Stomach smooth muscle (tissue), 2 donors: Measurements from ENCODE around the gene CARD14.
"Not testable (repeated sequence)": the region's sequence is repeated elsewhere in the genome, so short reads cannot be mapped to it uniquely, and the experiment has no call there.

Experiments used
- H3K27ac ChIP-seq: one replicate; pipeline ENCODE4 v1.7.0; 2013; ENCODE audit warnings: mild to moderate bottlenecking, low read length, inconsistent platforms
- H3K27me3 ChIP-seq, 2 donors: one replicate each; pipeline ENCODE4 v1.7.0; 2013; ENCODE audit warnings: low read length in 2 of 2; ENCODE audit not compliant: insufficient read depth in 2 of 2, control insufficient read depth in 1 of 2
- H3K36me3 ChIP-seq, 2 donors: one replicate each; pipeline ENCODE4 v1.7.0; 2013; ENCODE audit warnings: low read length in 2 of 2; ENCODE audit not compliant: control insufficient read depth in 2 of 2, insufficient read depth in 2 of 2
- H3K4me1 ChIP-seq: one replicate; pipeline ENCODE4 v1.7.0; 2013; ENCODE audit warnings: low read length; ENCODE audit not compliant: control insufficient read depth, insufficient read depth
- H3K4me3 ChIP-seq, 2 donors: one replicate each; pipeline ENCODE4 v1.7.0; 2013; ENCODE audit warnings: low read length in 2 of 2
- H3K9ac ChIP-seq, 2 donors: one replicate each; pipeline ENCODE4 v1.7.0; 2013; ENCODE audit warnings: low read length in 2 of 2, mild to moderate bottlenecking in 1 of 2
- H3K9me3 ChIP-seq, 2 donors: one replicate each; pipeline ENCODE4 v1.7.0; 2013; ENCODE audit warnings: low read length in 2 of 2; ENCODE audit not compliant: control insufficient read depth in 2 of 2
- donor health status: healthy.
- donor health status: Pancreatic carcinoma.

The CARD14 gene

GRCh38 chr17:80243526-80244433, 74.0 kb downstream of the CARD14 start:
- Histone ChIP-seq H3K9ac (no peak overlapping the region), H3K4me3 (no peak overlapping the region), H3K9me3 (no peaks in the 10 kb centered on the region), H3K36me3 (peaks cover 30 to 44% of the 10 kb centered on the region in 2 donors), H3K27ac (no peak overlapping the region), H3K27me3 (no peaks in the 10 kb centered on the region), H3K4me1 (no peaks in the 10 kb centered on the region)

- not testable (repeated sequence) for H3K9ac ChIP-seq, H3K9me3 ChIP-seq, H3K4me1 ChIP-seq, H3K27me3 ChIP-seq, H3K4me3 ChIP-seq, H3K27ac ChIP-seq
- H3K36me3 ChIP-seq, result peaks cover 33 to 44% of the 10 kb centered on the region in 2 donors
These were observed 74.6 kb downstream of the CARD14 start for GRCh38 chr17:80244448-80244847.

GRCh38 chr17:80244871-80245509, 75.2 kb downstream of the CARD14 start:
- no peak overlapping the region for H3K4me3 ChIP-seq
- H3K9me3 ChIP-seq, result no peaks in the 10 kb centered on the region
- no peak overlapping the region for H3K27ac ChIP-seq
- H3K4me1 ChIP-seq, result no peaks in the 10 kb centered on the region
- H3K36me3 ChIP-seq, result peaks cover 33 to 44% of the 10 kb centered on the region in 2 donors
- no peaks in the 10 kb centered on the region for H3K27me3 ChIP-seq
- no peak overlapping the region for H3K9ac ChIP-seq

- peaks cover 33 to 47% of the 10 kb centered on the region in 2 donors for H3K36me3 ChIP-seq
These were observed 75.9 kb downstream of the CARD14 start for GRCh38 chr17:80245566-80246265.

GRCh38 chr17:80246266-80246681, 76.4 kb downstream of the CARD14 start:
- no peak overlapping the region for H3K4me3 ChIP-seq
- H3K27me3 ChIP-seq, result no peaks in the 10 kb centered on the region
- H3K36me3 ChIP-seq, result peaks cover 29 to 45% of the 10 kb centered on the region in 2 donors
- no peaks in the 10 kb centered on the region for H3K9me3 ChIP-seq
- no peak overlapping the region for H3K9ac ChIP-seq
- H3K4me1 ChIP-seq, result no peaks in the 10 kb centered on the region
- H3K27ac ChIP-seq, result no peak overlapping the region

More at GRCh38 chr17:80245566-80246265, 75.9 kb downstream of the CARD14 start:
- Histone ChIP-seq H3K27me3 (no peaks in the 10 kb centered on the region), H3K27ac (no peak overlapping the region), H3K4me3 (no peak overlapping the region), H3K9me3 (no peaks in the 10 kb centered on the region), H3K9ac (no peak overlapping the region), H3K4me1 (no peaks in the 10 kb centered on the region)

GRCh38 chr17:80246726-80247125, 76.9 kb downstream of the CARD14 start:
- Histone ChIP-seq H3K4me1 (no peaks in the 10 kb centered on the region), H3K36me3 (peaks cover 25 to 46% of the 10 kb centered on the region in 2 donors), H3K4me3 (no peak overlapping the region), H3K9ac (no peak overlapping the region), H3K27ac (no peak overlapping the region), H3K9me3 (no peaks in the 10 kb centered on the region), H3K27me3 (no peaks in the 10 kb centered on the region)

GRCh38 chr17:80247561-80247960, 77.7 kb downstream of the CARD14 start:
- Histone ChIP-seq H3K9ac (no peak overlapping the region), H3K4me3 (no peak overlapping the region), H3K36me3 (peaks cover 24 to 47% of the 10 kb centered on the region in 2 donors), H3K4me1 (no peaks in the 10 kb centered on the region), H3K9me3 (no peaks in the 10 kb centered on the region), H3K27me3 (no peaks in the 10 kb centered on the region), H3K27ac (no peak overlapping the region)

- Histone ChIP-seq H3K9me3 (no peaks in the 10 kb centered on the region), H3K9ac (no peak overlapping the region), H3K27ac (no peak overlapping the region), H3K27me3 (no peaks in the 10 kb centered on the region), H3K4me3 (no peak overlapping the region), H3K4me1 (no peaks in the 10 kb centered on the region), H3K36me3 (peaks cover 26 to 49% of the 10 kb centered on the region in 2 donors)
These were observed 78.4 kb downstream of the CARD14 start for GRCh38 chr17:80248001-80248893.

GRCh38 chr17:80248894-80249710, 79.3 kb downstream of the CARD14 start:
- Histone ChIP-seq H3K36me3 (peaks cover 23 to 45% of the 10 kb centered on the region in 2 donors), H3K27me3 (no peaks in the 10 kb centered on the region), H3K9me3 (no peaks in the 10 kb centered on the region), H3K27ac (no peak overlapping the region), H3K9ac (no peak overlapping the region), H3K4me1 (no peaks in the 10 kb centered on the region), H3K4me3 (no peak overlapping the region)
